Ramos (cell line): Measurements from ENCODE around the gene HCLS1.
"Not testable (repeated sequence)": the region's sequence is repeated elsewhere in the genome, so short reads cannot be mapped to it uniquely, and the experiment has no call there.

ENCODE experiments used
- in situ Hi-C: fragments of 300-500 bp; cut with MboI; formaldehyde crosslinking; loops from one replicate; pipeline ENCODE4 v1.14.3; 2022; ENCODE audit warnings: low sequenced_read_pairs; ENCODE audit not compliant: unreplicated experiment

HCLS1 gene, protein sequence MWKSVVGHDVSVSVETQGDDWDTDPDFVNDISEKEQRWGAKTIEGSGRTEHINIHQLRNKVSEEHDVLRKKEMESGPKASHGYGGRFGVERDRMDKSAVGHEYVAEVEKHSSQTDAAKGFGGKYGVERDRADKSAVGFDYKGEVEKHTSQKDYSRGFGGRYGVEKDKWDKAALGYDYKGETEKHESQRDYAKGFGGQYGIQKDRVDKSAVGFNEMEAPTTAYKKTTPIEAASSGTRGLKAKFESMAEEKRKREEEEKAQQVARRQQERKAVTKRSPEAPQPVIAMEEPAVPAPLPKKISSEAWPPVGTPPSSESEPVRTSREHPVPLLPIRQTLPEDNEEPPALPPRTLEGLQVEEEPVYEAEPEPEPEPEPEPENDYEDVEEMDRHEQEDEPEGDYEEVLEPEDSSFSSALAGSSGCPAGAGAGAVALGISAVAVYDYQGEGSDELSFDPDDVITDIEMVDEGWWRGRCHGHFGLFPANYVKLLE

DNA sequence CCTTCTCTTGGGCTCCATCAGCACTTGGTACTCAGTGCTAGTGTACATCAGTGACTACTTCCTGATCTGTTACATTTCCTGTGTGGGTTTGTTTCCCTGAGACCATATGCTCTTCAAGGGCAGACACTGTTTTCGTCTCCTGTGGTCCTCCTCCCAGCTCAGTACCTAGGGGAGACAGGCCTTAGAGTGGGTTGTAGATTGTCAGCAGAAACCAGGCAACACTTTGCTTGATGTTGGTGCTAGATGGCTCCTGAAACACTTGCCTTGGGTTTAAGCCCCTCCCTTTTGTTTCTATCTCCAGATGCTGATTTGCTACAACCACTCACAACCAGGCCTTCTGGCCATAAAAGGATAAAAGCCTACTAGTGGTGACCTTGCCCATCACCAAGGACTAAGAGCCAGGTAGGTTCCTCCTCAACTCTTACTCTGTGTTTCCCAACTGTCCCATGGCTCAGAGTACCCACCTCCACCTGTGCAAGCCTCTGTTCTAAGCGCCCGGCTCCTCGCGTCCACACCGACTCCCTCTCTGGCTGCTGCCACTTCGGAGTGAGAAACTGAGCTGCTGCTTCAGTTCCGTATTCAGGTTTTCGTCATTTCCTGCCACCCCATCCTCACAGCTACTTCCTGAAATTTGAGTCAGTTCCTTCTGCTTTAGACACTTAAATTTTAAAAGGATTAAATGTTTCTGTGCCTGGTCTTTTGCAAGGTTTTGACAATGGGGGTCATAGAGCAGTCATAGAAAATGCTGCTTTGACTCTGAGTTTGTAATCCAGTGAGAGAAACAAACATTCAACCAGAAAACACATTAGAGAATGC lies at the start of gene HCLS1:
Gene HCLS1, minus strand, starts transcription at position 548 of the 816 bp plus-strand sequence. CDS start 2,556 bp downstream, outside the sequence.
- in situ Hi-C loops = no loop called here

DNA sequence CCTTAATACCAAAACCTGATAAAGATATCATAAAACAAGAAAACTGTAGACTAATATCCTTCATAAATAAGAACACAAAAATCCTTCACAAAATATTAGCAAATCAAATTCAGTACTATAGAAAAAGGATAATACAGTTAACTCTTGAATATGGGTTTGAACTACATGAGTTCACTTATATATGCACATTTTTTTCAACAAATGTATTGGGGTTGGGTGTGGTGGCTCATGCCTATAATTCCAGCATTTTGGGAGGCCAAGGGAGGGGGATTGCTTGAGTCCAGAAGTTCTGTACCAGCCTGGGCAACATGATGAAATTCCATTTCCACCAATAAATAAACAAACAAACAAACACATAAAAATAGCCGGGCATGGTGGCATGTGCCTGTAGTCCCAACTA lies 49.6 kb upstream of the HCLS1 start:
- in situ Hi-C loops = no loop called here

DNA sequence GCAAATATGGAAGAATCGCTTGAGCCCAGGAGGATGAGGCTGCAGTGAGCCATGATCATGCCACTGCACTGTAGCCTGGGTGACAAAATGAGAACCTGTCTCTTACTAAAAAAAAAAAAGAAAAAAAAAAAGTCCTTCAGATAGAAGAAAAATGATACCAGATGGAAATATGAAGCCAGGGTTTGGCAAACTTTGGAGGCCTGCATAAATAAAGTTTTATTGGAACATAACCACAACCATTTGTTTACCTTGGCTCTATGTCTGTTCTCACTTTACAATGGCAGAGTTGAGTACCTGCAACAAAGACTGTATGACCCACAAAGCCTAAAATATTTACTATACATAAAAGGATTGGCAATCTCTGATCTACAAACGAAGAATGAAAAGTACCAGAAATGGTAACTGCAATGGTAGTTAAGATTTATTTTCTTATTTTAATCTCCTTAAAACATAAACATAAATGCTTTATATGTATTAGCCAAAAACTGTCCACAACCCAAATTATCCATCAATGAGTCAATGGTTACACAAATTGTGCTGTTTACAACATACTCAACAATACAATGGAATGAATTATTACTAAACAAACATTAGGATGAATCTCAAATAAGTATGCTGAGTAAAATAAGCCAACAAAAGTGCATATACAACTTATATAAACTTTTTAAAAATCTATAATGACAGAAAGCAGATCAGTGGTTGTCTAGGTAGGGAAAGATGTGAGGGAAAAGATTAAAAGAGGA lies 47.0 kb upstream of the HCLS1 start:
- in situ Hi-C loops = no loop called here

DNA sequence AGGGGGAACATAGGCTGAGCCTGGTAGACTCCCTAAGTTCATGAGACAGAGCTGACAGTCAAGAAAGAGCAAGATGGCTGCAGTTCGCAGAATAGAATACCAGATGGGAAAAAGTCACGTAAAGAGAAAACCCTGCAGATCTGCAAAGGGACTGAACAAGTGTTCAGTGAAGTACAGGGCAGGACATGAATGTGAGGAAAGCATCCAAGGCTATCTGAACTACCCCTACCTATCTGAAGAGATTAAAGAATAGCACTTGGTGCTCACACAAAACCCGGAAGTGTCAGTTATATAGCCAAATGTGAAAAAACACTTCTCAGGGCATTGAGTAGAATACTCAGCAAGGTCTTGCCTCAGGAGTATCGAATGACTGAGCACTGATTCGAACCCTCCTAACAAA lies 44.8 kb upstream of the HCLS1 start:
- in situ Hi-C loops = no loop called here

DNA sequence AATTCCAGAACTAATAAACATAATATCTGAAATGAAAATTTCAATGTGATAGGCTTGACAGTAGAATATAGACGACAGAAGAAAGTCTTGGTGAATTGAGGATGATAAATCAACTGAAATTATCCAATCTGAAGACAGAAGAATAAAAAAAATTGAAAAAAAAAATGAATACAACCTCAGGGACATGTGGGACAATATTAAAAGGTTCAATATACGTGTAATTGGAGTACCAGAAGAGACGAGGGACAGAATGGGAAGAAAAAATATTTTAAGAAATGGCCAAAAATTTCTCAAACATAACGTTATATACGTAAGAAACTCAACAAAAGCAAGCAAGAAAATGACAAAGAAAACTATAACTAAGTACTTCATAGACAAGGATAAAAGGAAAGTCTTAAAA lies 43.3 kb upstream of the HCLS1 start:
- in situ Hi-C loops = no loop called here

DNA sequence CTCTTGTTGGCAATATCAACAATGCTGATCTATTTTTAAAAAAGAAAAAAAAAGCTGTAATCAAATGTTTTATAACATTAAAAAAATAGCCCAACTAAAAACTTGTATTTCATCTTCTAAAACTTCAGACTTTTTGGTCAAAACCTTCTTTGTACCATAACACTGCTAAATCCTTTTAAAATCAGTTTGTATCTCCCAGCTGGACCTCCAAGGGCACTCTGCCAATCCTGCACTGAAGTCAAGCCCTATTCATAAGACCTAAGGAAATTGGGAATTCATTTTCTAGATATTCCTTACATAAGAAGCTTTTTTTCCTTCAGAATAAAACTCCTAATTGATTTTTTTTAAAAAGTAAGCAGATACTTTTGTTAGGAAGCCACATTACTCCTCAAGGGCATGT lies 38.2 kb upstream of the HCLS1 start:
- in situ Hi-C loops = no loop called here

DNA sequence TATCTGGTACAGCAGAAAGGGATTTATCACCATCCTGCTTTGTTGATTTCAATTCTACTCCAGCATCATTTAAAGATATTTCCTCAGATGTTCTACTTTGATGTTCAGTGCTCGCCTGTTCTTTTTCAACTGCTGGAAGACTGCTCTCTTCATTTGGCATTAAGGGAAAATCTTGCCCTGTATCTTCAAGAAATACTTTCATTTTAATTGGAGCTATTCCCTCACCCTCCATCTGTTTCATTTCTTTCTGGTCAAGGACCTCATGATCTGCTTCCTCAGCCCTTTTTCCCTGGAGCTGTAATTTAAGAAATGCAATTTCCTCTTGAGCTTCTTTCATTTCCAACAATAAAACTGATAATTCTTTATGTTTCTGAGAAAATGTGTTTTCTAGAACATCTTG lies 37.8 kb upstream of the HCLS1 start:
- in situ Hi-C loops = no loop called here

DNA sequence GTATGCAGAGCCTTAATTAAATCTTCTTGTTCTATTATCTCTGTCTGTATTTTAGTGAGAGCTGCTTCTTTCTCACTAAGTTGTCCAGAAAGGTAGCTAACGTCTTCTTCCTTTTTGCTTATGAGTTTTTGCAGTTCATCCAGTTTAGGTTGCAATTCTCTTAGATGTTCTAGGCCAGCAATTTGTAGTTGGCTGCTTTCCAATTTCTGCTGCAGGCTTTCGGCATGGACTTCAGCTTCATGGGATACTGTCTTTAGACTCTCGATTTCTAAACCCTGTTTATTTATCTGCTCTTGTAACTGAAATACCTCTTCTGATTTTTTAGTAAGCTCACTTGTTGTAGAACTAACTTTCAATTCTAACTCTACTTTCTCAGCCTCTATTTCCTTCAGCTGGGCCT lies 35.5 kb upstream of the HCLS1 start:
- in situ Hi-C loops = no loop called here

DNA sequence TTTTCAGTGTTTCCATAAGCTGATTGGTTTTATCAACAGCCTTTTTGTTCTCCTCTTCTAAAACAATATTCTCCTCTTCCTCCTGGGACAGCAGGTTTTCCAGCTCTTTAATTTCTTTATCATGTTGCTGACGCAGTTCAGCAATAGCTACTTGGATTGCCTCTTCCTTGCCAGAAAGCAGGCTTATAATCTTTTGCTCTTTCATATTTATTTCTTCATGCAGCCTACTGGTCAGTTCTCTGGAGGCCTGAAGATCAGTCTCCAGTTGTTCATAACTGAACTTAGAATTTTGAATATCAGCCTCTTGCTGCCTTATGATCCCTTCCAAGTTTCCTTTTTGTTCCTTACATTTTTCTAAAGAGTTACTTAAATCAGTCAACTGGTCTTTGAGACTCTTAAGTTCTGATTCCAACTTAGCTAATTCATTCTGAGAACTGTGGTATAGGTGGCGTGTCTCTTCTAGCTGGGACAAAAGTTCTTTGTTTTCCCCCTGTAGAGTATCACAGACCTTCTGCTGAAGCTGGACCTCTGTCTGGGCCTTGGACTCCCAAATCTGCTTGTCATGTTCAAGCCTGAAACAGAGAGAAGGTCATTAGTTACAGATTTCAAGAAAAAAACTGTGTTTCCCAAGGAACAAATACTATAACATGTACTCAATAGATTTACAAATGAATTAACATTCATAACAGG lies 31.5 kb upstream of the HCLS1 start:
- in situ Hi-C loops = no loop called here

DNA sequence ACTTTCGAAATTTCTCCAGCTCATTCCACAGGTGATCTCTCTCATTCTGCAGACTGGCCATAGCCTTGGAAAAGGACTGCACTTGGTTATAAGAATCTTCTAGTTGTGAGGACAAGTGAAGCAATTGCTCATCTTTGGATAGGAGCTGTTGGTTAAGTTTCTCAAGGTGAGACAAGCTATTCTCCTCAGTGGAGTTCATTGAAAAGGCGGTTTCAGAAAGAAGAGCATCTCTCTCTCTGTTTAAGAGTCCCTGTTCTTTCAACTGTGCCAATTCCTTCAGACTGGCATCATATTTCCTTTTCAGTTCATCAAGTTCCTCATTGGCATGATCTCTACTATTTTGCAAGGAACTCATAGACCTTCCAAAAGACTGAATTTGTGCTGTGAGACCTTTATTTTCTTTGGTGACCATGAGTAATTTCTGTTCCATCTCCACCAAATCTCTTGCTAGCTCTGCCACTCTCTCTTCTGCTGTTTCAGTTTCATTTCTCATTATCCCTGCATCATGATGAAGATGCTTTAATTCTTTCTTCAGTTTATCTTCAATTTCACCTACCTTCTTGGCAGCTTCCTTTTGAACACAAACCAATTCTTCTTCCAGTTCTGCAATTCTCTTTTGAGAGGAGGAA lies 30.2 kb upstream of the HCLS1 start:
- in situ Hi-C loops = no loop called here

DNA sequence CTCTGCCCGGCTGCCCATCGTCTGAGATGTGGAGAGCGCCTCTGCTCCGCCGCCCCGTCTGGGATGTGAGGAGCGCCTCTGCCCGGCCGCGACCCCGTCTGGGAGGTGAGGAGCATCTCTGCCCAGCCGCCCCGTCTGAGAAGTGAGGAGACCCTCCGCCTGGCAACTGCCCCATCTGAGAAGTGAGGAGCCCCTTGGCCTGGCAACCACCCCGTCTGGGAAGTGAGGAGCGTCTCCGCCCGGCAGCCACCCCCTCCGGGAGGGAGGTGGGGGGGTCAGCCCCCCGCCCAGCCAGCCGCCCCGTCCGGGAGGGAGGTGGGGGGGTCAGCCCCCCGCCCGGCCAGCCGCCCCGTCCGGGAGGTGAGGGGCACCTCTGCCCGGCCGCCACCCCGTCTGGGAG lies 28.0 kb upstream of the HCLS1 start:
- in situ Hi-C loops = not testable (repeated sequence)

DNA sequence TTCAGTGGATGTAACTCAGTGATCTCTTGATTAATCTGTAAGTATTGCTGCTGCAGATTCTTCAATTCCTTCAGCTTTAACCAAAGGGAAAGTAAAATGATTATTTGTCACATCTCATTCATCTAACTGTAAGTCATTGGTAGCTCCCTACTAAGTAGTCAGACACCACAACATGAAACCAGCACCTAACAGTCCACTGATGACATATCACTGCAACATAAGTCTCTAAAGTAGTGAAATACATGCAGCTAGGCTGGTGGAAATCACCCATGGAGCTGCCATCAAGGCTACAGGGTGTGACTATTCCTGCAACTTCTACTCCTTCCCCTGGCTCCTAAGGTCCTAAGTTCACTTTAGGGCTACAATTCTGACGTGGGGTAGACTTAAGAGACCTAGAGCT lies 21.1 kb upstream of the HCLS1 start:
- in situ Hi-C loops = no loop called here

DNA sequence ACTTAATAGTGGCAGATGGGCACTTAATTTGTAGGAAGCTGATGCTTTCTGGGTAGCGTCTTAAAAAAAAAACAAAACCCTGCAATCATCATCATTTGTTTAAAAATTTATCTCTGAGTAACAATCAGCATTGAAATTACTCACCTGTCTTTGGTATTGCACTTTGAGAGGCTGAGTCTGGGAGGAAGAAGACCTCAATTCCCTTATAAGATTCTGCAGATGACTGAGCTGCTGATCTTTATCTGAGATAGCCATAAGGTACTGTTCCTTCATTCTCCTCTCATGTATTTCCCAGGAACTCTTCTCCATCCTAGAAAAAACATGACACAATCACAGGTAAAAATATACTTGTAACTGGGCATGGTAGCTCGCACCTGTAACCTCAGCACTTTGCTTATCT lies 16.4 kb upstream of the HCLS1 start:
- in situ Hi-C loops = no loop called here

DNA sequence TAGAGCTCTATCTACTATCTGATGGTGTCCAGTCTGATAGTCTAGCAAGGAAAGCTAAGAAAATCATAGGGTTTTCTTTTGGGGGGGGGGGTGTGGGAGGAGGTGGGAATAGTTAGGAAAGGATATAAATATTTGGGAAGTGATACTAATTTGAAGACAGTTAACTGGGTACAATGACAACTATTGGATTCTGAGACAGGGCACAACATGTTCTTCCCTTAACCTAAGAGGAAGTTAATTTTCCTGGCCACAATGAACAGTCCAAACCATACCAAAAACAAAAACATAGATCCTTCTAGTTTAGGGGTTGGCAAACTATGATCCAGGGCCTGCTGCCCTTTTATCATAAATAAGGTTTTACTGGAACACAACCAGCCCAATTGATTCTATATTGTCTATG lies 10.0 kb upstream of the HCLS1 start:
- in situ Hi-C loops = no loop called here

DNA sequence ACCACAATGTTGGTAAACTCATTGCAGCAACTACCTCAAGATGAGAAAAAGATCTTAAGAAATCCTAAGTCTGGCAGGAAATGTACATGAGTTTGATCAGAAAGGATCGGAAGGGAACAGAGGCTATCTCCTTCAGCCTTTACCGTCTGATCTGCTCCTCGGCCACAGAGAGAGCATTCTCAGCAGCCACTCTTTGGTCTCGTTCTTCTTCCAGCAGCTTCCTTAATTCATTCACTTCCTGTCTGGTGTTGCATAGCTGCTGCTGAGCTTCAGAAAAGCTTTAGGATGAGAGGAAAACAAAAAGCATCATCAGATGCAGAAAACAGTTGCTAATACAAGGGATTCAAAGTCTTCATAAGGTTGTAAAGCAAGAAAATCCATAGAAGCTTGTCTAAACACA lies 6.6 kb upstream of the HCLS1 start:
- in situ Hi-C loops = no loop called here

DNA sequence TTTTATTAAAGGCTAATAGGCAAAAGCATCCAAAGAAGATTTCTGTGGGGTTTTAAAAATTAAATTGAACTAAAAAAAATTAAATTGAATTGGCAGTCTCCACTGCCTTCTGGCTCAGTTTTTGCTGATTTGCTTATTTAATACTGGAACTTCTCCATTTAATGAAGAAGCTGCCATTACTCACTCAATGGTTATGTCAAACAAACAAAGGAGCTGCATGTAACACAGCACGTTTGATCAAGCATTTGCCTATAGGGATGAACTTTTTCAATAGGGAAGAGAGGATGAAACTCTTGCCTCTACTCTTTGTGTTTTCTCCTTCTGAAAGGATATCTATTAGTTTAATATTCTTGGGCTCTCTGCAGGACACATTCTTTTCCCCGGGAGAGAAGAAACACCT lies 4.8 kb upstream of the HCLS1 start:
- in situ Hi-C loops = no loop called here

DNA sequence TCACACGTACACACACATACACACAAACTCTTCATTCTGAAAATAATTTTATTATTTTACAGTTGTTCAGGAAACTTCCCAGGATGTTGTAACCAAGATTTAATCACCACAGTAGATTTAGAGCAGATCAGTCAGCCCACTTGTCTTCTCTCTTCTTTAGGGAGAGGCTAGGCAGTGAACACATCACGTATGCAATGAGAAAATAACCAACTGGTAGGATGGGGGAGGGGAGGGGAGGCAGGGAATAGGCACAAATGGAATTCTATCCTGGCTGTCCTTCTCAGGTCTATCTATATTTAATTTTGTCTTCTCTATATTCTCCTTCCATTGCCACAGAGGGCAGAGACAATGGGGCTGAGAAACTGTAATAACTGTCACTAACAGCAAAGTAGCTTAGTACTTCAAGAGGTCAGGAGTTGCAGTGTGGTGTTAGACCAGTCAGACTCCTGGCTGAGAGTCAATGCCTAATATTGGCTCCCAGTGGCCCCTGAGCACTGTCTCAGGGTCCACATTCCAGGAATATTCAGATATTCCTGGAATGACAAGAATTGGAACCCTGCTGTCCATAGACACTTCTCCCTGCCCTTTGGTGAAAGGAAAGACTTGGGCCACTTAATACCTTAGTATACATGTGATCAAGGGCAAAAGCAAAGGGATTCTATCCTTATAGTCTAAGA lies 2.6 kb upstream of the HCLS1 start:
- in situ Hi-C loops = no loop called here

DNA sequence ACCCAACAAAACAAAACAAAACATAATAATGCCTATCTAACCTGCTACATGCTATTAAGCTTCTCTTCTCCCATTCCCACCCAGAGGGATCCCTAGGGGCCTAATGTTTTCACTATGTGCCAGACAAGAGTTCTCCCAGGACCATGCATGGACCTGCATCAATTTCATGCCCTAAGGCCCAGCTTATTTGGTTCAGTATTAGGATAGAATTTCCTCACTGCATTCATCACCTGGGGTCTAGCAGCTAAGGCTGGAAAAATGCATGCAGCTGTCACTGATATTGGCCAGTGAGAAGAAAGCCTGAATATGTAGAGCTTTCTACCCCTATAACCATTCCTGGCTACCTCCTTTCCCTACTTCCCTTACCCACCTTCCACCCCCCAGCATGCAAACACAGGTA lies 2.0 kb upstream of the HCLS1 start:
- in situ Hi-C loops = no loop called here

DNA sequence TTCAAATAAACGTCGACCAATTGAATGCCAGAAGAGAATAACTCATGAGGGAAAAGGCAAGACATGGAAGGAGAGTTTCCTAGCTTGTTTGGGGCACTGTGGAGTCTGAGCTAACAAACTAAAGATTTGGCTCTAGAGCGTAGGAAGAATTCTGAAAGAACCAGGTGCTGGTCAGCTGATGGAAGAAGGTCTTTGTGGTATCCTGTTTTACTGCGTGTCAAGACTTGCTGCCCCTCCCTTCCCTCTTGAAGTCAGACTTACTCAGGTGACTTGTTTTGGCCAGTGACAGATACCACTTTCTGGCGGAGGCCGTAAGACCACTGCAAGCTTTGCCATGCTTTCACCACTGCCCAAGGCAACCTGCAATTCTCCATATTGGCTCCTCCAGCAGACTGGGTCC lies 673 bp upstream of the HCLS1 start:
- in situ Hi-C loops = no loop called here
